ENCODE data around the gene ZNF22.

ZNF22 gene

GRCh38 chr10:44955413-44956070 lies 45.2 kb upstream of the ZNF22 start:
- no peak overlapping the region for H3K4me3 Mint-ChIP-seq
- TF ChIP-seq CTCF (IDR thresholded peaks at IDR 0.05) = no peak
- H3K27ac Mint-ChIP-seq = no peak overlapping the region
- peaks cover 6% of the 10 kb centered on the region for H3K27me3 Mint-ChIP-seq (ENCODE audit: low read depth, poor library complexity)
- no peak for DNase-seq
- H3K36me3 Mint-ChIP-seq (ENCODE audit: low read depth) = peaks cover 29% of the 10 kb centered on the region
- H3K4me1 Mint-ChIP-seq = peaks cover 63% of the 10 kb centered on the region
- H3K9me3 Mint-ChIP-seq = no peaks in the 10 kb centered on the region

GRCh38 chr10:44956226-44956625 lies 44.5 kb upstream of the ZNF22 start:
- H3K27ac Mint-ChIP-seq = no peak overlapping the region
- DNase-seq = no peak
- peaks cover 9% of the 10 kb centered on the region for H3K27me3 Mint-ChIP-seq (ENCODE audit: low read depth, poor library complexity)
- H3K36me3 Mint-ChIP-seq (ENCODE audit: low read depth) = peaks cover 29% of the 10 kb centered on the region
- peak overlapping the region; percentile 24 for H3K4me3 Mint-ChIP-seq
- TF ChIP-seq CTCF (IDR thresholded peaks at IDR 0.05) = no peak
- peaks cover 67% of the 10 kb centered on the region for H3K4me1 Mint-ChIP-seq
- no peaks in the 10 kb centered on the region for H3K9me3 Mint-ChIP-seq

GRCh38 chr10:44956717-44957706 lies 43.7 kb upstream of the ZNF22 start:
- no peak for DNase-seq
- TF ChIP-seq CTCF (IDR thresholded peaks at IDR 0.05) = no peak
- H3K9me3 Mint-ChIP-seq = no peaks in the 10 kb centered on the region
- peaks cover 69% of the 10 kb centered on the region for H3K4me1 Mint-ChIP-seq
- no peak overlapping the region for H3K27ac Mint-ChIP-seq
- peaks cover 29% of the 10 kb centered on the region for H3K36me3 Mint-ChIP-seq (ENCODE audit: low read depth)
- no peak overlapping the region for H3K4me3 Mint-ChIP-seq
- peaks cover 9% of the 10 kb centered on the region for H3K27me3 Mint-ChIP-seq (ENCODE audit: low read depth, poor library complexity)

- H3K27ac Mint-ChIP-seq = peak overlapping the region; percentile 61
Measured at GRCh38 chr10:44958196-44958897, 42.4 kb upstream of the ZNF22 start.

GRCh38 chr10:44958898-44959246 lies 41.9 kb upstream of the ZNF22 start:
- peaks cover 9% of the 10 kb centered on the region for H3K27me3 Mint-ChIP-seq (ENCODE audit: low read depth, poor library complexity)
- no peak for DNase-seq
- no peaks in the 10 kb centered on the region for H3K9me3 Mint-ChIP-seq
- no peak for TF ChIP-seq CTCF (IDR thresholded peaks at IDR 0.05)
- peaks cover 22% of the 10 kb centered on the region for H3K36me3 Mint-ChIP-seq (ENCODE audit: low read depth)
- peaks cover 70% of the 10 kb centered on the region for H3K4me1 Mint-ChIP-seq
- H3K4me3 Mint-ChIP-seq = peak overlapping the region; percentile 86
- peak overlapping the region; percentile 61 for H3K27ac Mint-ChIP-seq

More at GRCh38 chr10:44958196-44958897, 42.4 kb upstream of the ZNF22 start:
- Mint-ChIP-seq H3K9me3 (no peaks in the 10 kb centered on the region), H3K27me3 (ENCODE audit: low read depth, poor library complexity) (peaks cover 9% of the 10 kb centered on the region), H3K4me1 (peaks cover 70% of the 10 kb centered on the region), H3K36me3 (ENCODE audit: low read depth) (peaks cover 28% of the 10 kb centered on the region), H3K4me3 (peak overlapping the region; percentile 86)
- no peak for DNase-seq
- no peak for TF ChIP-seq CTCF (IDR thresholded peaks at IDR 0.05)

Data from nephron progenitor cell (in vitro differentiated cells).